ENCODE data around the gene NSD1.
"Not testable (repeated sequence)": the region's sequence is repeated elsewhere in the genome, so short reads cannot be mapped to it uniquely, and the experiment has no call there.

Gene NSD1

GRCh38 chr5:177249761-177250537 is 116.4 kb downstream of the NSD1 start:
- DNase-seq: no peak
- TF ChIP-seq CTCF (IDR thresholded peaks at IDR 0.05; ENCODE audit: low read depth, low read length): no peak
- Histone ChIP-seq H3K36me3 (peaks cover 66% of the 10 kb centered on the region), H3K27me3 (no peaks in the 10 kb centered on the region), H3K9me3 (no peaks in the 10 kb centered on the region), H3K4me1 (no peaks in the 10 kb centered on the region), H3K4me3 (ENCODE audit: low read depth, low read length) (no peak overlapping the region)

- Histone ChIP-seq H3K36me3 (peaks cover 67% of the 10 kb centered on the region), H3K4me3 (ENCODE audit: low read depth, low read length) (no peak overlapping the region), H3K9me3 (no peaks in the 10 kb centered on the region), H3K27me3 (no peaks in the 10 kb centered on the region), H3K4me1 (no peaks in the 10 kb centered on the region)
- no peak for DNase-seq
- no peak for TF ChIP-seq CTCF (IDR thresholded peaks at IDR 0.05; ENCODE audit: low read depth, low read length)
Measured at GRCh38 chr5:177253252-177253651, 119.7 kb downstream of the NSD1 start.

GRCh38 chr5:177256296-177256695 is 122.7 kb downstream of the NSD1 start:
- no peak for DNase-seq
- H3K4me1 ChIP-seq: no peaks in the 10 kb centered on the region
- H3K36me3 ChIP-seq: peaks cover 69% of the 10 kb centered on the region
- H3K4me3 ChIP-seq (ENCODE audit: low read depth, low read length): no peak overlapping the region
- no peak for TF ChIP-seq CTCF (IDR thresholded peaks at IDR 0.05; ENCODE audit: low read depth, low read length)
- no peaks in the 10 kb centered on the region for H3K27me3 ChIP-seq
- no peaks in the 10 kb centered on the region for H3K9me3 ChIP-seq

GRCh38 chr5:177258711-177259110 is 125.1 kb downstream of the NSD1 start:
- H3K4me3 ChIP-seq (ENCODE audit: low read depth, low read length); H3K9me3 ChIP-seq; DNase-seq; H3K27me3 ChIP-seq; H3K4me1 ChIP-seq: not testable (repeated sequence)
- H3K36me3 ChIP-seq: peaks cover 64% of the 10 kb centered on the region

GRCh38 chr5:177260961-177261360 is 127.4 kb downstream of the NSD1 start:
- Histone ChIP-seq H3K27me3 (no peaks in the 10 kb centered on the region), H3K36me3 (peaks cover 65% of the 10 kb centered on the region), H3K4me3 (ENCODE audit: low read depth, low read length) (no peak overlapping the region), H3K4me1 (no peaks in the 10 kb centered on the region), H3K9me3 (no peaks in the 10 kb centered on the region)
- DNase-seq: no peak
- TF ChIP-seq CTCF (IDR thresholded peaks at IDR 0.05; ENCODE audit: low read depth, low read length): no peak

GRCh38 chr5:177261510-177261909 is 127.9 kb downstream of the NSD1 start:
- no peaks in the 10 kb centered on the region for H3K9me3 ChIP-seq
- no peak for TF ChIP-seq CTCF (IDR thresholded peaks at IDR 0.05; ENCODE audit: low read depth, low read length)
- H3K27me3 ChIP-seq: no peaks in the 10 kb centered on the region
- DNase-seq: no peak
- peaks cover 68% of the 10 kb centered on the region for H3K36me3 ChIP-seq
- H3K4me3 ChIP-seq (ENCODE audit: low read depth, low read length): no peak overlapping the region
- no peaks in the 10 kb centered on the region for H3K4me1 ChIP-seq

Data from BE2C (cell line).